Embryonic facial prominence (tissue), 1 donor: ENCODE measurements around the gene PDE9A.

ENCODE experiments used
- DNase-seq: peaks from one replicate; pipeline ENCODE4 v3.0.0-alpha.2; 2016; ENCODE audit errors: extremely low spot score

PDE9A gene

DNA sequence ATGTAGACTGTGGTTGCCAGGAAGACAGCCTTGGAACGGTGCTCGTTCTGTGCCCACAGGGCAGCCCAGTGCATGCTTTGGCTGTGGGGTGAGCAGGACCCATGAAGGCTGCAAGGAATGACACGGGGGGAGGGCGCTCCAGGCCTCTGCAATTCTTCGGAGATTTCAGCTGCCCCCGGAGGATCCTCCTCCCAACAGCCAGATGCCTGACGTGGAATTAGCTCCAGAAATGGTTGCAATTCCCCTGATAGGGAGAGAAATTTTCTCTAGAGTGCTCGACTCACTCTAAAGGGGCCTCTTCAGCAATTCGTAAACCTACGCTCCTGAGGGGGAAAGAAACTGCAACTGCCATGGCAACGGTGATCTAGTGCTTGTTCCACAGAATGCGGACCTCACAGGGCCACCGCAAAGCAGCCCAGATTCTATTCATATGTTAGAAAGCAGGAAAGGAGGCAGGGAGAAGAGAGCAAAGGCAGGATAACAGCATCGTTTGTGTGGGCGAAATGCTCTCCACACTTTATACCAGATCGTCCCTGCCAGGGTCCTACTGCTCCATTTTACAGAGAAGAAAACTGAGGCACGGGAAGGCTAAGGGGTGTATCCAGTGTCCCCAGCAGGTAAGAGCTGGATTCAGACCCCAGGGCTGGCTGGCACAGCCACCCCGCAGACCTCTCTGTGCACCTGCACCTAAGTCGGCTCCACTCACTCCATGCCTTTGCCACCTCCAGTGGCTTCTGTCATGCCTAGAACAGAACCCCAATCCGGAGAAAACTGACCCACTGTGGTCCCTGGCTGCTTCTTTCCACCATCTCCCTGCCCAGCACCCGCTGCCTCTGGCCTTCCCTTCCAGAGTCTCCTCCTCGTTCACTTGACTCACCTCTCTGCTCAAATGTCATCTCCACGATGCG is 11.9 kb upstream of the PDE9A start:
- DNase-seq: peak; percentile 64

GRCh38 chr21:42642219-42642745 is 11.1 kb upstream of the PDE9A start:
- no peak for DNase-seq

DNA sequence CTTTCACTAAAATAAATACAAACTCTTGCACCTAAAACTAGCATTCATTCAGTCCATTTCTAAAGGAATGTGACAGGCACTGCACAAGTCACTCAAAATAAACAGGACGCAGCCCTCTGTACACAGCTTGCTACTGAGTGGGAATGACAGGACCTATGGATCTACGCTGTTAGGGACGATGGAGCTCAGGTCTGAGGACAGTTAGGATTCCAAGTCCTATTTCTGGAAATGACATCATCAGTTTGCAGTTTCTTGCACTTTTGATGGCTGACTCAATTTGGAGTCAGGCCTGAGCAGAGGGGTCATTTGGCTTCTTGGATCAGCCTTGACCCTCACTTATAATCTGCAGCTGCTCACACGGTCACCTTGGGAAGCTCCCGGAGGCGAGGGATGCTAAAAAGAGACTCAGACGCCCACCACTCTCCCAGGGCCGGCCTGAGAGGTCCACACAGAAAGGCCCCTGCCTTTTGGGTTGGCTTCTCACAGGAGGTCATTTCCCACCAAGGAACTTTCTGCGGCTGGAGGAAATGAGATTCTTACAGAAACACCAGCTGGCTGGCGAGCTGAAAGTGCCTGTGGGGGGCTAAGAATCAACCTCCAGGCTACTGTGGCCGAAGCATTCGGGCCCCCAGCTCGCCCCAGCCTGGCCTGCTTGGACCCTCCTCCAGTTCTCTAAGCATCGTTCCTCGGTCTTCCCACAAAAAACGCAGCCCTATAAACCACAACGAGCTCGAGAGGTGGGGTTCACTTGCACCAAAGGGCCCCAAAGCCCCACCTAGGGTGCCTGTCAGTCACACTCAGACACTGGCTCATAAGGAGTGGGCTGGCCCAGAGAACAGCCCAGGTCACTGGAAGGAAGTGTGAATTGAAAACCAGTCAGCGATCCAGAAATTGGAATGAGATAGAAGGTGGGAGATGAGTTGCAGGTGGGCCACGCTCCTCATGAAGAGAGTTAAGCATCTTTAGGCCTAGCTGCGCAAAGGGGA is 8.9 kb upstream of the PDE9A start:
- no peak for DNase-seq

DNA sequence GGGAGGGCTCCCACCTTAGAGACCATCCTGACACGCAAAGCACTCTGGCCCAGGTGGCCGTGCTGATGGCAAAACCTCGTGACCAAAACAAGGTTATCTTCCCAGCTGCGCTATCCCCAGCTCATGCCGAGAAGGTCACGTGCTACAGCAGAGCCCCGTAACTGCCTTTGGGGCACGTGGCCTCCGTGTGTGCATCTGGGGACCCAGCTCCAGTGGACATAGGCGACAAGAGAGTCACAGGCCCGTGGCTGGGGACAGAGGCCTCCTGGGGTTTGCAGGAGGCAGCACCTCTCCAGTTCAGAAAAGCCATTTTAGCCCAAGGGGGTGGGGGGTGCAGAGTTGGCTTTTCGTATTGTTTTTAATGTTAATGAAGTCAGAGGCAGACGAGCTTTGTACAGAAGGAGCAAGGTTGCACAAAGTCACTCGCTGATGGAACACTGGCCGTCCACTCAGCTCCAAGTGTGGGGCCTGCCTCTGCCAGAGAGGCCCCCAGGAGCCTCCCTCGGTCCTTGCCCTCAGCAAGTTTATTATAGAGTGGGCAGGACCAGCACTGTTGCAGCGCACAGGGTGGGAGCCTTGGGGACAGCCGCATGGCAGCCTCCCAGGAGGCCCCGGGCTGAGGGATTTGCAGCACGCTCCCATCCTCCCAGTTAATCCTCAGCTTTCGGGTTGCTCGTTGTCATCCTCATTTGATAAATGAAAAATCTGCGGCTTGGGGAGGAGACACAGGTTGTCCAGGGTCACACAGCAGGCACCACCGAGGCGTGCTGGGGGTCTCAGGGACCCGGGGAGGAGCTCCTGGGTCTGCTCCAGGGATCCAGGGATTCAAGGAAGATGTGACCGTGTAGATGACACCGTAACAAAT is 8.0 kb upstream of the PDE9A start:
- no peak for DNase-seq

DNA sequence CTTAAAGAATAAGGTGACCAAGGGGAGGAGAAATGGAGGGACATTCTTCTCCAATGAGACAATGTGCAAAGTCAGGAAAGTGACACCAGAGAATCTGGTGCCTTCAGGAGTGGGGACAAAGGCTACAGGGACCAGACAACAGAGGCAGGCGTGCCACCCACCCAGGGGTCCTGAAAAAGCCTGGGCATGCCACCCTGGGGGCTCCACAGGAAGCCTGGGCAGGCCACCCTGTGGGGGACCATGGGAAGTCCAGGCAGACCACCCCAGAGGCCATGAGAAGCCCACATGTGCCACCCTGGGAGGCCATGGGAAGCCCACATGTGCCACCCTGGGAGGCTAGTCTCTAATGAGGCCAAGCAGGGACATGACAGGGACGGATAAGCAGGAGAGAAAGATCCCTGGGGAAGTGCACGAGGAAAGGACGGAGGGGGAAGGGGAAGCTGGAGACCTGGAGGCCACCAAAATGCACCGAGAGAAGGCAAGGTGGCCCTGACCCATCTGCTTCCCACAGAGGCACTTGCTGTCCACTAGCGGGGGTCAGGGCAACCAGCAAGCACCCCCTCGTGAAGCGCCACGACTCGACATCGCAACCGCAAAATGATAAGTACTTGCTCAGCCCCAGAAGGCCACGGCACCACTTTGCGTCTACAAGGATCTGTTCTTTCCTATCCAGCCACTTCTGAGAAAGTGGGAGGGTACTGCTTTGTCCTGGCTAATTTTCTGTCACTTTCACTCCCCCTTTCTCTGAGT is 7.2 kb upstream of the PDE9A start:
- no peak for DNase-seq

- DNase-seq: no peak
Measured at GRCh38 chr21:42646836-42647235, 6.6 kb upstream of the PDE9A start.

DNA sequence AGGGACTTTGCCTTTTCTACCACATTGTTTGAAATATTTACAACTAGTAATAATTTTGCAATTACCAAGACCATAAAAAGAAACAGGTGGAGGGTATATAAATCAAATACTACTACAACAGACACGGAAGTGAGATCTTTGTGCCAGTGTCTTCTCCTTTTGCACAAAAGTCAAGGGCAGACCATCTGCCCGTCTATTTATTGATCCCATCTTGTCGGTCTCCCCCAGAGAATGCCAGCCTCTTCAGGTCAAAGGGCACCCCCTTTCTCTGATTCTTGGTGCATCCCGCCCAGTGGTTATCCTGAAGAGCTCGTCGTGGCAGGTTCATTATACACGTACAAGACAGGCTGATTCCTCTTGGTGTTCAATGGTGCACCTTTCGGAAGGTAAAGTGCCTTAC is 4.8 kb upstream of the PDE9A start:
- DNase-seq: no peak

DNA sequence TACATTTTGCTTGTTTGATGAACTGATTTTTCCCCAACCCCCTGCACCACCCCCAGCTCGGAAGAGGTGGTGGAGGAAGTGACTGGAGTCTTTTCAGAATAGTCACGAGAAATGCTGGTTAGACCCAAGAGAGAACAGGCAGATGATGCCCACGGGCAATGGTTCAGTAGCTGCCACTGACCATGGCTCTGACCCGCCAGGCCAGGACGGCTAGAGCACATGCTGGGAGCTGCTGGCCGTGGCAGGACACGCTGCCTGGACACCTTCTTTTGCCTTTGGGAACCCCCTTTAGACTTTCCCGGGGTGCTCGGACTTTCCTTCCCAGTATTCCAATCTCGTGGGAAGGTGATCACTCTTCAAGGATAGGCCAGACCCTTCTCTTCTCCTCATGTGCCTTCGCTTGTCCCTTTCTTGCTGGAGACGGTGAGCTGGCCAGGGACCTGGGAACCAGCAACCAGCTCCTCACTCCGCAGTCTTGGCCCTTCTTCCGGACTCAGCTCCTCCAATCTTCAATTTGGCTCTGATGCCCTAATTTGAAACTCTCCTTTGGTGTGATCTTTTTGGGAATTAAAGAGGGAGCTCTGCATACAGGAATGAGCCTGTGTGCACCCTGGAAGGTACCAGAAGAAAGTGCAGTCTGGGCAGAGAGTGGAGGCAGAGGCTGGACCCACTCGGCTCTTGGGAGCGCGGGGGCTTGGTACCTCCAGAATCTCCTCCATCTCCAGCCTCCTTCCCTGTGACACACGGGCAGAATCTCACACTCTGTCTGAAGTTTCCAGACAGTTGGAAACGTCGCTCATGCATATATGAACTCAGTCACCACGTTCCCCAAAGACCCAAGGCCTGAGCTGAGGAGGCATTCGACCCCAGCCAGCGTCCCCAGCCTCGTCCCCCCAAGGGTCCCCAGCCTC is 4.0 kb upstream of the PDE9A start:
- no peak for DNase-seq

DNA sequence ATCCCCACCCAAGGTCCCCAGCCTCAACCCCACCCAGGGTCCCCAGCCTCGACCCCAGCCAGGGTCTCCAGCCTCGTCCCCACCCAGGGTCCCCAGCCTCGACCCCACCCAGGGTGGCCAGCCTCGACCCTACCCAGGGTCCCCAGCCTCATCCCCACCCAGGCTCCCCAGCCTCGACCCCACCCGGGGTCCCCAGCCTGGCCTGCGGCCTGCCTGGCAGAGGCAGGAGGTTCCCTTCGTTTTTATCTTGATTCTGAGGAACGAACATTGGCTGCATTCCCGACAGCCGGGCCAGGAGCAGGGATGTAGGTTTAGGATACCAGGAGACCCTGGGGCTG is 3.4 kb upstream of the PDE9A start:
- DNase-seq: no peak

DNA sequence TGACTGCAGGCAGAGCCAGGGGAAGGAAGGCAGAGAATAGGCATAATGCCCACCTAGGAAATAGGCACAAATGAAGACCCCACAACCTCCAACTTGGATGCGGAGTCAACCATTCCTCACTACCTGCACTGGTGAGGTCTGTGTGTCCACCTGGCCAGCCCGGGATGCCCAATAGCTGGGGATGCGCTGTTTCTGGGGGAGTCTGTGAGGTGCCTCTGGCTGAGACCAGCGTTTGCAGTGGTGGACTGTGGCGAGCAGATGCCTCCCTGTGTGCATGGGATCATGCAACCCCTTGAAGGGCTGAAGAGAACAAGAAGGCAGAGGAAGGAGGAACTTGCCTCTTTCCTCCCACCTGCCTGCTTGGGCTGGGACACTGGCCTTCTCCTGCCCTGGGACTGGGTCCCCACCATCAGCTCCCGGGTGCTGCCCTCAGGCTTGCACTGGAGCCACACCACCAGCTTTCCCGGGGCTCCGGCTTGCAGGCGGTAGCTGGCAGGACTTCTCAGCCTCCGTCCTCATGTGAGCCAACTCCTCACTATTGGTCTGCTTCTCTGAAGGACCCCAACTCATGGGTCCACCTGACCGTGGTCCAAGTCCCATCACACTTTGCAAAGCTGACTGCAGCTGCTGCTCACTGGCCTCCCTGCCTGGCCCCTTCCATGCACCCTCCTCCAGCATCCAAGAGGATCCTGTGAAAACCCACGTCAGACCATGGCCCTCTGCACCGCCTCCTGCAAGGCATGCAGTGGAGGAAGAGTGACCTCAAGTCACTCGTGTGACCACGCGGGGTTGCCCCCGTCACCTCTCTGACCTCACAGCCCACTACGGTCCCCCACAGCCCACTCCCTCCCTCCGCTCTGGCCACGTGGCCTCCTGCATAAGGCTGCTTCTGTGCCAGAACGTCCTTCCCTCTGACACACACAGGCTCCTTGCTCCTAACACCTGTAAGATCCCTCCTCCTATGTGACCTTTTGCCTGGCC is 2.7 kb upstream of the PDE9A start:
- no peak for DNase-seq

- no peak for DNase-seq
Measured at GRCh38 chr21:42651515-42652401, 1.7 kb upstream of the PDE9A start.

DNA sequence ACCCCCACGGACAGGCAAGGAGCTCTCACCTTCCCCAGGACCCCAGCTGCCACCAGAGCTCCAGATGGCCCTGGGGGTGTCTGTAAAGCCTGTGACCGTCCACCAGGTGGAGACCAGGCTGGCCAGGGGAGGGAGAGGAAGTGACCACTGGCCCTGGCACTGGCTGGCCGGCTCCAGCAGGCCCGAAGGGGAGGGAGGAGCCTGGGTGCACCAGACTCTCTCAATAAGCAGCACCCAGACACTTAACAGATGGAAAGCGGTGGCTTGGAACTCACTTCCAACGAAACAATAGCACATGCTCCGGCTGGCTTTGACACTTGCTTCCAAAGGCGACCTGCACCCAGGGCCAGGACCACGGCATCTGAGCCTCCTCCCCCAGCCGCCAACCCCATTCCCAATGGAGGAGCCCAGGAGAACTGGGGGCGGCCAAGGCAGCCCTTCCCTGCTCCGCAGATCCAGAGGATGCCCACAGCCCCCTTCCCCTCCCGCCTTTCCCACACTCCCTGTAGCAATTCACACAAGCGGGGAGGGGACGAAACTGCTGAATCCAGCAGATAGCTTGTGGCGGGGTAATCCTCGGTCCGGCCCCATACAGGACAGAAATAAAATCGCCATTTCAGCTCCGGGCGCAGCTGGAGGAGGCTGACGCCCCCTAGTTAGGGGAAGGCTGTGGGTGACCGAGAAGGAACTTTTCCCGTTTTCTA is 742 bp upstream of the PDE9A start:
- no peak for DNase-seq

DNA sequence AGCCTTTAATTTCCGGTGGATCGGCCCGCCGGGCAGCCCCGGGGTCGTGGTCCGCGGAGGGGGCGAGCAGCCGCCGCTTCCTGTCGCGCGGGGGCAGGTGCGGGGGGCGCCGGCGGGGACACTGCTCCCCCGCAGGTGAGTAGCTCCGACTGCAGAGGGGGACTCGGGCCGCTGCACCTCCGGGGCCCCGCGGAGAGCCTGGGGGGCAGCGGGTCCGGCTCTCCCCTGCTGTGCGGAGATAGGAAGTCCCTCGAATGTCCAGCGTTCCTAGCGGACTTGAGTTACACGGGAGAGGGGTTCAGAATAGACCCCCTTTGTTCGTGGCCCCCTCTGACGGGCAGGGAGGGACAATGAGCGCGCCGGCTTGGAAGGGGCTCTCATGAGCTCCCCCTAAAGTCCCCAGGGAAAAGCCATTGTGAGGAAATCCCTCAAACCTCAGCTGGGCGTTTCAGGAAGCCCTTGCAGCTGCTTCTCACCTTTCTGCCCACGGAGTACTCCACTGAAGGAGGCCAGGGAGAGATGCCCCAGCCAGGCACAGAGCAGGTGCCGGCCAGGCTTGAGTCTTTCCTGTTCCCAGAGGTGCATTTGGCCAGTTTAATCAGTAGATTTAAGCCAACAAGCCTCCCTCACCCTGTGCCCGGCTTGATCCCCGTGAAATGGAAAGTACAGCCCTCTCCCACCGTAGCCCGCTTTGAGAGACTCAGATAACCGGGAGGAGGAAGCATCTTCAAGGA is 925 bp downstream of the PDE9A start:
- DNase-seq: no peak

DNA sequence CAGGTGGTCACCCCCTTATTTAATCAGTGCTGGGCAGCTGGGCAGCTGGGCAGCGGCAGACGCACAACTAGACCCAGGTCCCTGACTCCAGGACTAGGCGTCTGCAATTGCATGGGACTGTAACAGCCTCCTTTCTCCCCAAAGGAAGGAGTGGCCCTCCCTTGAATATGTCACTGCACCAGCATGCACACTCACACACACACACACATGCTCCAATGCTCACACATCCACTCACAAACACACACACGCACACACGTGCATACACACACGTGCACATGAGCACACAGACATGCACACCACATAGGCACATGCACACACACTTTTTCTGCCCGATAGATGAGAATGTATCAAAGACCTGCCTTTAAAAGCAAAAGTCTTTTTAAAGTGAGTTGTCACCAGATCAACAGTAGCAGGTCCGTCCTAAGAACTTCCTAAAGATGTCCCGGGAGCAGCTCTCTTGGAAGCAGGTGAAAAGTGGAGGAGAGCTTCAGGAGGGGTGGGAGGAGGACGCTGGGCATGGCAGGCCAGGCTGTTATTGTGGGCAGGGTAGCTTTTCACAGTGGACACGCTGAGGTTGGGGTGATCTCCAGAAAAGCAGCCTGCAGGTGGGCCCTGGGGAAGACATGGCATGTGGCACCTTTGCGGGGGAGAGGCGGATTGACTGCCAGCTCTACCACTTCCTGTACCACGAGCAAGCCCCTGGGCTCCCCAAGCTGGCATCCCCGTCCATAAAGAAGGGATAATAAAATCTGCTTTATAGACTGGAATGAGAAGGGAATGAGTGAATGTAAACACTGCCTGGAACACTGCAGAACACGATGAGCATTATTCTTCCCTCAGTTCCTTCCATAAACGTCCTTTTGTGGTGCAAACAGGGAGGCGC is 1.7 kb downstream of the PDE9A start:
- DNase-seq: no peak
